K562 (cell line): Measurements from ENCODE around the gene BORCS5. TPM values are rescaled to one million over a fixed set of nuclear protein-coding genes. Genes with fewer than 3 reads are reported as not detected.

Experiments
- GTF2F1 ChIP-seq: IDR thresholded peaks from 2 replicates; pipeline ENCODE4 v1.6.1; 2011; ENCODE audit warnings: low read depth, low read length, improper control_type of control experiment
- MIER1 ChIP-seq: fragments of 450-650 bp; IDR thresholded peaks from 2 replicates; pipeline ENCODE4 v1.6.1; 2016; ENCODE audit warnings: antibody characterized with exemption, mild to moderate bottlenecking, low read depth
- PPARD ChIP-seq: fragments of 250-450 bp; sonication (Bioruptor Pico); IDR thresholded peaks from 2 replicates; pipeline ENCODE4 v1.8.0; 2022; ENCODE audit warnings: inconsistent platforms, mild to moderate bottlenecking, moderate library complexity
- SOX6 ChIP-seq: fragments of 450-650 bp; IDR thresholded peaks from 2 replicates; pipeline ENCODE4 v1.6.1; 2014; ENCODE audit warnings: mild to moderate bottlenecking
- TAF15 ChIP-seq: fragments of 200-400 bp; formaldehyde crosslinking; IDR thresholded peaks from 2 replicates; pipeline ENCODE4 v1.6.1; 2017; ENCODE audit warnings: mild to moderate bottlenecking, low read depth, low read length, moderate library complexity
- ZSCAN32 ChIP-seq: fragments of 450-650 bp; formaldehyde crosslinking; IDR thresholded peaks from 2 replicates; pipeline ENCODE4 v1.4.0; 2020; ENCODE audit warnings: mild to moderate bottlenecking, moderate library complexity
- polyA plus RNA-seq, 8 experiments: library from polyadenylated mRNA; depleted of rRNA in 4 of 8; stranded (reverse) in 5 of 8; unstranded in 3 of 8; fragments of >200 nt; fragmentation: Nextera tagmentation in 2 of 8; fragmentation: Illumina TruSeq in 1 of 8; extraction: Ambion mirVana in 2 of 8; extraction: Trizol in 1 of 8; gene quantifications; 2 replicates each; pipeline versions ENCODE4 v1.2.1 to v1.2.3, GENCODE V29; 2011 to 2014; ENCODE audit warnings: inconsistent platforms in 1 of 8, missing spikeins in 1 of 8
- total RNA-seq, 7 experiments: library from RNA; depleted of rRNA in 6 of 7; stranded (reverse); fragments of >200 nt in 6 of 7; fragmentation: Illumina TruSeq in 2 of 7; extraction: Trizol in 2 of 7; gene quantifications; 2 replicates each; pipeline versions ENCODE4 v1.2.1 to v1.2.3, GENCODE V29; 2011 to 2021; ENCODE audit warnings: low replicate concordance in 1 of 7
- TF ChIP-seq, protein P1 (sequence below): fragments of 250-450 bp; sonication (Bioruptor Pico); IDR thresholded peaks from 2 replicates; pipeline ENCODE4 v1.4.0; 2020; ENCODE audit warnings: mild to moderate bottlenecking, moderate library complexity
- TF ChIP-seq, protein P2 (sequence below): IDR thresholded peaks from 2 replicates; pipeline ENCODE4 v1.6.1; 2012; ENCODE audit warnings: low read depth, low read length, improper control_type of control experiment, borderline replicate concordance

BORCS5 gene
- total and polyA plus RNA-seq, 9 of the 15 experiments (the other 6 are each of a cell fraction or from before 2014, with no cell fraction given): 0.31 to 12.4 (median 6.6) TPM

DNA sequence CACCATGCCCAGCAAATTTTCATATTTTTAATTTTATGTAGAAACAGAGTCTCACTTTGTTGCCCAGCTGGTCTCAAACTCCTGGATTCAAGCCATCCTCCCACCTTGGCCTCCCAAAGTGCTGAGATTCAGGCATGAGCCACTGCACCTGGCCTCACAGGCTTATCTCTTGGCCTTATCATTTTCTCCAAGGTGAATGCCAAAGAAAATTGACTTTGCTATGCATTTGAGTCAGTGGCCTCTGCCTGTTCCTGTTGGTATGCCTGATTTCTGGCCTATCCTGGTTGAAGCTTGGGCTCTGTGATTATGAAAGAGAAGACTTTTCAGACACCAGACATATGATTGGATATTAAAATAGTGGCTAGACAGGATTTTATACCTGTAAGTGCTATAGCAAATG is 41.0 kb upstream of the BORCS5 start (continued):
- TF ChIP-seq TAF15 (no peak), PPARD (CRISPR knock-in tag) (no peak), MIER1 (no peak), SOX6 (no peak), ZSCAN32 (CRISPR knock-in tag) (no peak), GTF2F1 (no peak)
- TF ChIP-seq, protein P1, sequence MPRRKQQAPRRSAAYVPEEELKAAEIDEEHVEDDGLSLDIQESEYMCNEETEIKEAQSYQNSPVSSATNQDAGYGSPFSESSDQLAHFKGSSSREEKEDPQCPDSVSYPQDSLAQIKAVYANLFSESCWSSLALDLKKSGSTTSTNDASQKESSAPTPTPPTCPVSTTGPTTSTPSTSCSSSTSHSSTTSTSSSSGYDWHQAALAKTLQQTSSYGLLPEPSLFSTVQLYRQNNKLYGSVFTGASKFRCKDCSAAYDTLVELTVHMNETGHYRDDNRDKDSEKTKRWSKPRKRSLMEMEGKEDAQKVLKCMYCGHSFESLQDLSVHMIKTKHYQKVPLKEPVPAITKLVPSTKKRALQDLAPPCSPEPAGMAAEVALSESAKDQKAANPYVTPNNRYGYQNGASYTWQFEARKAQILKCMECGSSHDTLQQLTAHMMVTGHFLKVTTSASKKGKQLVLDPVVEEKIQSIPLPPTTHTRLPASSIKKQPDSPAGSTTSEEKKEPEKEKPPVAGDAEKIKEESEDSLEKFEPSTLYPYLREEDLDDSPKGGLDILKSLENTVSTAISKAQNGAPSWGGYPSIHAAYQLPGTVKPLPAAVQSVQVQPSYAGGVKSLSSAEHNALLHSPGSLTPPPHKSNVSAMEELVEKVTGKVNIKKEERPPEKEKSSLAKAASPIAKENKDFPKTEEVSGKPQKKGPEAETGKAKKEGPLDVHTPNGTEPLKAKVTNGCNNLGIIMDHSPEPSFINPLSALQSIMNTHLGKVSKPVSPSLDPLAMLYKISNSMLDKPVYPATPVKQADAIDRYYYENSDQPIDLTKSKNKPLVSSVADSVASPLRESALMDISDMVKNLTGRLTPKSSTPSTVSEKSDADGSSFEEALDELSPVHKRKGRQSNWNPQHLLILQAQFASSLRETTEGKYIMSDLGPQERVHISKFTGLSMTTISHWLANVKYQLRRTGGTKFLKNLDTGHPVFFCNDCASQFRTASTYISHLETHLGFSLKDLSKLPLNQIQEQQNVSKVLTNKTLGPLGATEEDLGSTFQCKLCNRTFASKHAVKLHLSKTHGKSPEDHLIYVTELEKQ (CRISPR knock-in tag): no peak
- TF ChIP-seq, protein P2, sequence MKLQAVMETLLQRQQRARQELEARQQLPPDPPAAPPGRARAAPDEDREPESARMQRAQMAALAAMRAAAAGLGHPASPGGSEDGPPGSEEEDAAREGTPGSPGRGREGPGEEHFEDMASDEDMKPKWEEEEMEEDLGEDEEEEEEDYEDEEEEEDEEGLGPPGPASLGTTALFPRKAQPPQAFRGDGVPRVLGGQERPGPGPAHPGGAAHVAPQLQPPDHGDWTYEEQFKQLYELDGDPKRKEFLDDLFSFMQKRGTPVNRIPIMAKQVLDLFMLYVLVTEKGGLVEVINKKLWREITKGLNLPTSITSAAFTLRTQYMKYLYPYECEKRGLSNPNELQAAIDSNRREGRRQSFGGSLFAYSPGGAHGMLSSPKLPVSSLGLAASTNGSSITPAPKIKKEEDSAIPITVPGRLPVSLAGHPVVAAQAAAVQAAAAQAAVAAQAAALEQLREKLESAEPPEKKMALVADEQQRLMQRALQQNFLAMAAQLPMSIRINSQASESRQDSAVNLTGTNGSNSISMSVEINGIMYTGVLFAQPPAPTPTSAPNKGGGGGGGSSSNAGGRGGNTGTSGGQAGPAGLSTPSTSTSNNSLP: no peak
